Gastroesophageal sphincter (tissue), 4 donors: ENCODE data around the gene ADORA2A. TPM values are rescaled to one million over a fixed set of nuclear protein-coding genes. Genes with fewer than 3 reads are reported as not detected.

Source experiments
- ATAC-seq: fragments of 150-250 bp; one replicate; pipeline ENCODE4 v1.9.1; 2016; ENCODE audit warnings: mild to moderate bottlenecking, moderate library complexity
- H3K27ac ChIP-seq, 4 donors: fragments of 200-600 bp; sonication (generic) in 3 of 4; 1 replicate in 3 of 4; 2 replicates in 1 of 4; pipeline ENCODE4 v1.5.1; 2016 to 2019
- H3K27me3 ChIP-seq: fragments of 200-600 bp; sonication (generic); one replicate; pipeline ENCODE4 v1.5.1; 2019
- H3K36me3 ChIP-seq, 2 donors: fragments of 200-600 bp; sonication (generic); one replicate each; pipeline ENCODE4 v1.5.1; 2019; ENCODE audit warnings: control low read depth in 1 of 2
- H3K4me1 ChIP-seq, 3 donors: fragments of 200-600 bp; sonication (generic); 1 replicate in 2 of 3; 2 replicates in 1 of 3; pipeline ENCODE4 v1.5.1; 2016 to 2019; ENCODE audit warnings: control low read depth in 2 of 3
- H3K4me3 ChIP-seq, 2 donors: fragments of 200-600 bp; sonication (generic); one replicate each; pipeline ENCODE4 v1.5.1; 2019; ENCODE audit warnings: mild to moderate bottlenecking in 1 of 2, moderate library complexity in 1 of 2
- H3K9me3 ChIP-seq, 3 donors: fragments of 200-600 bp; sonication (generic); one replicate each; pipeline ENCODE4 v1.5.1; 2017 to 2019; ENCODE audit warnings: control low read depth in 2 of 3
- EP300 ChIP-seq: sonication (generic); formaldehyde crosslinking; IDR thresholded peaks from one replicate; pipeline ENCODE4 v1.6.1; 2017; ENCODE audit warnings: antibody characterized with exemption, mild to moderate bottlenecking
- POLR2A ChIP-seq, 2 donors: fragments of 450-650 bp; IDR thresholded peaks; one replicate each; pipeline ENCODE4 v1.6.1; 2017; ENCODE audit warnings: antibody characterized with exemption in 2 of 2, mild to moderate bottlenecking in 2 of 2, moderate library complexity in 1 of 2
- POLR2AphosphoS5 ChIP-seq: sonication (generic); formaldehyde crosslinking; IDR thresholded peaks from one replicate; pipeline ENCODE4 v1.6.1; 2017; ENCODE audit warnings: antibody characterized with exemption
- WGBS, 2 donors: methylation state at CpG; one replicate each; pipeline ENCODE4 v1.1.5; 2018; ENCODE audit warnings: low coverage in 1 of 2; 5-methylcytosine and 5-hydroxymethylcytosine counted together
- total RNA-seq, 4 donors: library from RNA; depleted of rRNA; stranded (reverse); fragments of >200 nt; gene quantifications; one replicate each; pipeline ENCODE4 v1.1.0, GENCODE V29; 2016
- TF ChIP-seq, protein P1 (sequence below), 4 experiments: fragments of 200-600 bp in 2 of 4; fragments of 450-650 bp in 2 of 4; sonication (generic) in 1 of 4; IDR thresholded peaks; one replicate each; pipeline ENCODE4 v1.5.1; 2017 to 2019; ENCODE audit warnings: antibody characterized with exemption in 4 of 4, mild to moderate bottlenecking in 2 of 4, moderate library complexity in 2 of 4

ADORA2A gene
- 1 to 10 TPM; 1.9 to 5.7 (median 3.3) TPM for total RNA-seq

- Histone ChIP-seq H3K4me3 (peak within 1 kb of the TSS in 1 of 2 donors; percentile 12), H3K27ac (peak within 1 kb of the TSS in 1 of 4 donors; percentile 9), H3K4me1 (peaks cover 0 to 43% (median 20%) of the 10 kb centered on the region in 3 donors), H3K9me3 (no peaks in the 10 kb centered on the region), H3K27me3 (peaks cover 30% of the 10 kb centered on the region), H3K36me3 (no peaks in the 10 kb centered on the region)
- TF ChIP-seq, protein P1, sequence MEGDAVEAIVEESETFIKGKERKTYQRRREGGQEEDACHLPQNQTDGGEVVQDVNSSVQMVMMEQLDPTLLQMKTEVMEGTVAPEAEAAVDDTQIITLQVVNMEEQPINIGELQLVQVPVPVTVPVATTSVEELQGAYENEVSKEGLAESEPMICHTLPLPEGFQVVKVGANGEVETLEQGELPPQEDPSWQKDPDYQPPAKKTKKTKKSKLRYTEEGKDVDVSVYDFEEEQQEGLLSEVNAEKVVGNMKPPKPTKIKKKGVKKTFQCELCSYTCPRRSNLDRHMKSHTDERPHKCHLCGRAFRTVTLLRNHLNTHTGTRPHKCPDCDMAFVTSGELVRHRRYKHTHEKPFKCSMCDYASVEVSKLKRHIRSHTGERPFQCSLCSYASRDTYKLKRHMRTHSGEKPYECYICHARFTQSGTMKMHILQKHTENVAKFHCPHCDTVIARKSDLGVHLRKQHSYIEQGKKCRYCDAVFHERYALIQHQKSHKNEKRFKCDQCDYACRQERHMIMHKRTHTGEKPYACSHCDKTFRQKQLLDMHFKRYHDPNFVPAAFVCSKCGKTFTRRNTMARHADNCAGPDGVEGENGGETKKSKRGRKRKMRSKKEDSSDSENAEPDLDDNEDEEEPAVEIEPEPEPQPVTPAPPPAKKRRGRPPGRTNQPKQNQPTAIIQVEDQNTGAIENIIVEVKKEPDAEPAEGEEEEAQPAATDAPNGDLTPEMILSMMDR (IDR thresholded peaks at IDR 0.05) = no peak
- no peak for TF ChIP-seq EP300
- WGBS, 2 donors = no CpG with 5 or more reads among the region's 22 CpGs
- no peak for ATAC-seq
These were observed at the start of gene ADORA2A for GRCh38 chr22:24427500-24428164. TSS of gene ADORA2A (plus strand) at chr22:24427599. CDS start at chr22:24433405, 5,806 bp downstream.

DNA sequence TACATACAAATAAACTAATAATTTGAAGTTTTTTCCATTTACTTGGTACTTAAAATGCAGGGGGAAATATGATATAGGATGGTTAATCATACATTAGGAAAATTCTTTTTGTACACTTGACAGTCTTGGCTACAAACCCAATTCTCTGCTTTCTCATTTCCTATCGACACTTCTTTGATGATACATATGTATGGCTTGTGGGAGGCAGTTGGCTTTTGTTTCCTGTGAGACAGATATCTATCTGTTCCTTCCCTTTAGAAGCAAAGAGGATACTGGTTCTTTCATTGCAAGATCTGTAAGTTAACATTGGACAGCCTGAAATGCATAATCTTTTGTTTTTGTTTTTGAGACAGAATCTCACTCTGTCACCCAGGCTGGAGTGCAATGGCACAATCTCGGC lies 47.9 kb upstream of the ADORA2A start:
- Histone ChIP-seq H3K27me3 (no peaks in the 10 kb centered on the region), H3K27ac (no peak overlapping the region), H3K9me3 (no peaks in the 10 kb centered on the region), H3K36me3 (peaks cover 0 to 73% of the 10 kb centered on the region in 2 donors), H3K4me3 (no peak overlapping the region), H3K4me1 (no peaks in the 10 kb centered on the region)
- WGBS, 2 donors = 81 to 90% methylated on average over 2 of the region's 2 CpGs
- TF ChIP-seq, protein P1 (IDR thresholded peaks at IDR 0.05) = no peak
- TF ChIP-seq POLR2AphosphoS5 (no peak), EP300 (no peak), POLR2A (IDR thresholded peaks at IDR 0.05) (no peak)
- no peak for ATAC-seq

- WGBS, 2 donors = 83 to 89% methylated on average over 5 to 7 of the region's 7 CpGs
- H3K27ac ChIP-seq = no peak overlapping the region
- no peak for ATAC-seq
These were observed 47.0 kb upstream of the ADORA2A start for GRCh38 chr22:24380220-24380904.

GRCh38 chr22:24380905-24381230 lies 46.5 kb upstream of the ADORA2A start:
- Histone ChIP-seq H3K4me1 (no peaks in the 10 kb centered on the region), H3K27ac (no peak overlapping the region), H3K9me3 (no peaks in the 10 kb centered on the region), H3K36me3 (peaks cover 0 to 63% of the 10 kb centered on the region in 2 donors), H3K4me3 (no peak overlapping the region), H3K27me3 (no peaks in the 10 kb centered on the region)
- no peak for ATAC-seq
- TF ChIP-seq, protein P1 (IDR thresholded peaks at IDR 0.05) = no peak
- TF ChIP-seq POLR2AphosphoS5 (no peak), POLR2A (IDR thresholded peaks at IDR 0.05) (no peak)
- 75 to 90% methylated on average over 1 of the region's 1 CpG for WGBS, 2 donors

More at GRCh38 chr22:24380220-24380904, 47.0 kb upstream of the ADORA2A start:
- no peaks in the 10 kb centered on the region for H3K27me3 ChIP-seq
- H3K9me3 ChIP-seq = no peaks in the 10 kb centered on the region
- H3K4me3 ChIP-seq = no peak overlapping the region
- no peaks in the 10 kb centered on the region for H3K4me1 ChIP-seq
- TF ChIP-seq POLR2A (IDR thresholded peaks at IDR 0.05) = no peak
- TF ChIP-seq, protein P1 (IDR thresholded peaks at IDR 0.05) = no peak
- TF ChIP-seq EP300 = no peak
- TF ChIP-seq POLR2AphosphoS5 = no peak
- H3K36me3 ChIP-seq = peaks cover 0 to 68% of the 10 kb centered on the region in 2 donors

DNA sequence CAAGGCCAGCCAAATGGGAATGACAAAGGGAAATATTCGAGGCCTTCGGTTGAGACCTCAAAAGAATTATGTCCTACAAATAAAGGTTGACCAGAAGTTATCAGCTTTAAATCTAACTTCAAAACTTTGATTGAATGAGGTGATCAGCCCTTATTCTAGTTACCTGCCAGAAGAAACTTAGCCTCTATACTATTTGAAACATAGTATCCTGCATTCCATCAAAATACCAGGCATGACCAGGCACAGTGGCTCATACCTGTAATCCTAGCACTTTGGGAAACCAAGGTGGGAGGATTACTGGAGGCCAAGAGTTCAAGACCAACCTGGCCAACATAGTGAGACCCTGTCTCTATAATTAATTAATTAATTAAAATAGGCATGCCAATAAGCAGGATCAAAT lies 44.3 kb upstream of the ADORA2A start:
- WGBS, 2 donors = 93% methylated on average over 2 of the region's 2 CpGs
- Histone ChIP-seq H3K36me3 (peaks cover 0 to 41% of the 10 kb centered on the region in 2 donors), H3K9me3 (no peaks in the 10 kb centered on the region), H3K27me3 (no peaks in the 10 kb centered on the region), H3K4me3 (no peak overlapping the region), H3K4me1 (no peaks in the 10 kb centered on the region), H3K27ac (no peak overlapping the region)
- ATAC-seq = no peak
- TF ChIP-seq POLR2AphosphoS5 = no peak
- TF ChIP-seq EP300 = no peak
- no peak for TF ChIP-seq POLR2A (IDR thresholded peaks at IDR 0.05)
- TF ChIP-seq, protein P1 (IDR thresholded peaks at IDR 0.05) = no peak
